K562 (cell line): Measurements from ENCODE around the gene CDK5R2. TPM values are rescaled to one million over a fixed set of nuclear protein-coding genes. Genes with fewer than 3 reads are reported as not detected.

Experiments used
- CBFB ChIP-seq: sonication (generic); formaldehyde crosslinking; IDR thresholded peaks from 2 replicates; pipeline ENCODE4 v1.4.0; 2020; ENCODE audit warnings: mild to moderate bottlenecking, missing genetic modification reagents
- GABPB1 ChIP-seq: sonication (generic); formaldehyde crosslinking; IDR thresholded peaks from 2 replicates; pipeline ENCODE4 v1.8.0; 2022; ENCODE audit warnings: mild to moderate bottlenecking, missing genetic modification reagents
- ILK ChIP-seq: fragments of 450-650 bp; IDR thresholded peaks from 2 replicates; pipeline ENCODE4 v1.6.1; 2016; ENCODE audit warnings: missing genetic modification characterization, low read depth, mild to moderate bottlenecking, missing compliant biosample characterization, moderate library complexity, borderline replicate concordance
- PHF21A ChIP-seq: fragments of 450-650 bp; IDR thresholded peaks from 2 replicates; pipeline ENCODE4 v1.6.1; 2017; ENCODE audit warnings: low read depth, borderline replicate concordance
- STAT5B ChIP-seq: fragments of 250-450 bp; sonication (Bioruptor Pico); IDR thresholded peaks from 2 replicates; pipeline ENCODE4 v1.8.0; 2021; ENCODE audit warnings: mild to moderate bottlenecking, inconsistent platforms
- ZNF23 ChIP-seq: fragments of 250-450 bp; sonication (Bioruptor Pico); IDR thresholded peaks from 2 replicates; pipeline ENCODE4 v1.4.0; 2020; ENCODE audit warnings: mild to moderate bottlenecking
- ZNF77 ChIP-seq: fragments of 250-450 bp; sonication (Bioruptor Pico); IDR thresholded peaks from 2 replicates; pipeline ENCODE4 v1.5.0; 2020
- polyA plus RNA-seq, 8 experiments: library from polyadenylated mRNA; depleted of rRNA in 4 of 8; stranded (reverse) in 5 of 8; unstranded in 3 of 8; fragments of >200 nt; fragmentation: Nextera tagmentation in 2 of 8; fragmentation: Illumina TruSeq in 1 of 8; extraction: Ambion mirVana in 2 of 8; extraction: Trizol in 1 of 8; gene quantifications; 2 replicates each; pipeline versions ENCODE4 v1.2.1 to v1.2.3, GENCODE V29; 2011 to 2014; ENCODE audit warnings: inconsistent platforms in 1 of 8, missing spikeins in 1 of 8
- total RNA-seq, 7 experiments: library from RNA; depleted of rRNA in 6 of 7; stranded (reverse); fragments of >200 nt in 6 of 7; fragmentation: Illumina TruSeq in 2 of 7; extraction: Trizol in 2 of 7; gene quantifications; 2 replicates each; pipeline versions ENCODE4 v1.2.1 to v1.2.3, GENCODE V29; 2011 to 2021; ENCODE audit warnings: low replicate concordance in 1 of 7
- TF ChIP-seq, protein P1 (sequence below): sonication (generic); formaldehyde crosslinking; IDR thresholded peaks from 2 replicates; pipeline ENCODE4 v1.9.0; 2022; ENCODE audit warnings: mild to moderate bottlenecking, missing genetic modification reagents
- TF ChIP-seq, protein P2 (sequence below): fragments of 250-450 bp; sonication (Bioruptor Pico); IDR thresholded peaks from 2 replicates; pipeline ENCODE4 v1.4.0; 2020
- TF ChIP-seq, protein P3 (sequence below): sonication (generic); formaldehyde crosslinking; IDR thresholded peaks from 2 replicates; pipeline ENCODE4 v1.8.1; 2022; ENCODE audit warnings: missing genetic modification reagents

The CDK5R2 gene
- total and polyA plus RNA-seq, 9 of the 15 experiments (the other 6 are each of a cell fraction or from before 2014, with no cell fraction given) = 0.09 TPM; not detected in 8

DNA sequence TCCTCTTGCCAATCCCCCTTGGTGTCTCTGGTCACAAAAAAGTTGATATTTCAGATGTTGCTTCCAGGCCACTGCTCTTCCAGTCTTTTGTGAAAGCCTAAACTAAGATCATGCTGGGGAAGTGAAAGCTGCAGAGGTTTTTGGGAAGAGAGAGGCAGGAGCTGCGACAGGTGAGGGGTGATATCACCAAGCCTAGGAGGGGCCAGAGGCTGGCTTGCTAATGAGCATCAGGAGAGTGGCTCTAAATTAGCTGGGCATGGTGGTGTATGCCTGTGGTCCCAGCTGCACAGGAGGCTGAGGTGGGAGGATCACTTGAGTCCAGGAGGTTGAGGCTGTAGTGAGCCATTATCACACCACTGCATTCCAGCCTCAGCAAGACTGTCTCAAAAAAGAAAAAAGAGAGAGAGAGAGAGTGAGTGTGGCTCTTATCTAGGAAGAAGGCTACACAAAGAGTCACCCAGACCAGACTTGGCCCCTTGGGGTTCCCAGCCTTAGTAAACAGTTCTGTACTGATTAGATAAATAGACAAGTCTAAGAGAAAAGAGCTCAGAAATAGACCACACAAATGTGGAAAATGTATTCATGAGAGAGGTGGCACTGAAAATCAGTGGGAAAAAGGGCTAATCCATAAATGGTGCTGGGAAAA, 14.6 kb upstream of the CDK5R2 start (continued):
- no peak for TF ChIP-seq ILK (tag)
- TF ChIP-seq, protein P1, sequence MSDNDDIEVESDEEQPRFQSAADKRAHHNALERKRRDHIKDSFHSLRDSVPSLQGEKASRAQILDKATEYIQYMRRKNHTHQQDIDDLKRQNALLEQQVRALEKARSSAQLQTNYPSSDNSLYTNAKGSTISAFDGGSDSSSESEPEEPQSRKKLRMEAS (CRISPR knock-in tag) = no peak
- TF ChIP-seq, protein P2, sequence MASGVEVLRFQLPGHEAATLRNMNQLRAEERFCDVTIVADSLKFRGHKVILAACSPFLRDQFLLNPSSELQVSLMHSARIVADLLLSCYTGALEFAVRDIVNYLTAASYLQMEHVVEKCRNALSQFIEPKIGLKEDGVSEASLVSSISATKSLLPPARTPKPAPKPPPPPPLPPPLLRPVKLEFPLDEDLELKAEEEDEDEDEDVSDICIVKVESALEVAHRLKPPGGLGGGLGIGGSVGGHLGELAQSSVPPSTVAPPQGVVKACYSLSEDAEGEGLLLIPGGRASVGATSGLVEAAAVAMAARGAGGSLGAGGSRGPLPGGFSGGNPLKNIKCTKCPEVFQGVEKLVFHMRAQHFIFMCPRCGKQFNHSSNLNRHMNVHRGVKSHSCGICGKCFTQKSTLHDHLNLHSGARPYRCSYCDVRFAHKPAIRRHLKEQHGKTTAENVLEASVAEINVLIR = no peak
- TF ChIP-seq ZNF23 (CRISPR knock-in tag) = no peak
- no peak for TF ChIP-seq STAT5B
- TF ChIP-seq CBFB (CRISPR knock-in tag) = no peak
- TF ChIP-seq, protein P3, sequence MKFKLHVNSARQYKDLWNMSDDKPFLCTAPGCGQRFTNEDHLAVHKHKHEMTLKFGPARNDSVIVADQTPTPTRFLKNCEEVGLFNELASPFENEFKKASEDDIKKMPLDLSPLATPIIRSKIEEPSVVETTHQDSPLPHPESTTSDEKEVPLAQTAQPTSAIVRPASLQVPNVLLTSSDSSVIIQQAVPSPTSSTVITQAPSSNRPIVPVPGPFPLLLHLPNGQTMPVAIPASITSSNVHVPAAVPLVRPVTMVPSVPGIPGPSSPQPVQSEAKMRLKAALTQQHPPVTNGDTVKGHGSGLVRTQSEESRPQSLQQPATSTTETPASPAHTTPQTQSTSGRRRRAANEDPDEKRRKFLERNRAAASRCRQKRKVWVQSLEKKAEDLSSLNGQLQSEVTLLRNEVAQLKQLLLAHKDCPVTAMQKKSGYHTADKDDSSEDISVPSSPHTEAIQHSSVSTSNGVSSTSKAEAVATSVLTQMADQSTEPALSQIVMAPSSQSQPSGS = no peak
- no peak for TF ChIP-seq GABPB1 (CRISPR knock-in tag)
- TF ChIP-seq ZNF77 (CRISPR knock-in tag) = no peak
- TF ChIP-seq PHF21A = no peak
